ENCODE results near the gene C11orf91.
A peak's percentile ranks its signal among the peaks of the same experiment; 100 is the strongest.

Gene C11orf91

DNA sequence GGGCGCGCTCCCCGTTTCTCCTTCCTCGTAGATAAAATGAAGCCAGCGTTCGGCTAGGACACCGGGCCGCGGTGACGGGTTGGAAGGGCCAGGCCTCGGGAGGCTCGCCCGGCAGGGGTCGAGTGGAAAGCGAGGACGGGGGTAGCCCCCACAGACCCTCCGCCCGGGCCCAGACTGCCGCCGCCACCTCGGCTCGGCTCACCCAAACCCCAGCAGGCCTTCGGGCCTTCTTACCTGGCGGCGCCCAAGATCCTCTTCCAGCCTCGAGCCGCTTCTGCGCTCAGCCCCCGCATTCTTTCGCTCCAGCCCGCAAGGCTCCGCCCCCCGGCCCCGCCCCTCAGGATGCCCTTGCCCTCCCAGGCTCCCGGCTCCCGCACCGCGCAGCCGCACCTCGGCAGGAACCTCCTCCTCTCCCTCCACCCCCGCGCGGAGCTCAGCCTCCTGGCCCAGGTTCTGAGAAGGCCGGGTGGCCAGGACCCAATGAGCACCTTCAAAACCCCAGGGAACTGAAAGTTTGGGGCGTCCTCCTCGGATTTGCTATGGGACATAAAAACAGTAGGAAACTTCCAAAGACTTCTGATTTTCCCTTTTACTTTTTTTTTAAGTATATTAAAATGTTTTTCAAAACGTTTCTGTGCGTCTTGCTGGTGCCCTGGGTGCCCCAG, 35.7 kb upstream of the C11orf91 start, which contains the start of gene CD59:
Gene CD59 (minus strand): TSS at position 276 of the 665 bp plus-strand sequence. CDS start 13,978 bp downstream, outside the sequence.
- TF ChIP-seq CREB1 (IDR thresholded peaks at IDR 0.05; ENCODE audit: low read depth) (no peak), TEAD4 (IDR thresholded peaks at IDR 0.05) (peak; percentile 60; the same call in 1 of the 2 replicates), CEBPB (IDR thresholded peaks at IDR 0.05) (no peak), EGR1 (IDR thresholded peaks at IDR 0.05) (peak; percentile 91), FOXM1 (IDR thresholded peaks at IDR 0.05; ENCODE audit: borderline replicate concordance, low read depth) (no peak), TAF1 (IDR thresholded peaks at IDR 0.05; ENCODE audit: low read depth) (peak; percentile 69)
- TF ChIP-seq, protein P1, sequence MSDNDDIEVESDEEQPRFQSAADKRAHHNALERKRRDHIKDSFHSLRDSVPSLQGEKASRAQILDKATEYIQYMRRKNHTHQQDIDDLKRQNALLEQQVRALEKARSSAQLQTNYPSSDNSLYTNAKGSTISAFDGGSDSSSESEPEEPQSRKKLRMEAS (IDR thresholded peaks at IDR 0.05): peak; percentile 23; the same call in 1 of the 2 replicates

DNA sequence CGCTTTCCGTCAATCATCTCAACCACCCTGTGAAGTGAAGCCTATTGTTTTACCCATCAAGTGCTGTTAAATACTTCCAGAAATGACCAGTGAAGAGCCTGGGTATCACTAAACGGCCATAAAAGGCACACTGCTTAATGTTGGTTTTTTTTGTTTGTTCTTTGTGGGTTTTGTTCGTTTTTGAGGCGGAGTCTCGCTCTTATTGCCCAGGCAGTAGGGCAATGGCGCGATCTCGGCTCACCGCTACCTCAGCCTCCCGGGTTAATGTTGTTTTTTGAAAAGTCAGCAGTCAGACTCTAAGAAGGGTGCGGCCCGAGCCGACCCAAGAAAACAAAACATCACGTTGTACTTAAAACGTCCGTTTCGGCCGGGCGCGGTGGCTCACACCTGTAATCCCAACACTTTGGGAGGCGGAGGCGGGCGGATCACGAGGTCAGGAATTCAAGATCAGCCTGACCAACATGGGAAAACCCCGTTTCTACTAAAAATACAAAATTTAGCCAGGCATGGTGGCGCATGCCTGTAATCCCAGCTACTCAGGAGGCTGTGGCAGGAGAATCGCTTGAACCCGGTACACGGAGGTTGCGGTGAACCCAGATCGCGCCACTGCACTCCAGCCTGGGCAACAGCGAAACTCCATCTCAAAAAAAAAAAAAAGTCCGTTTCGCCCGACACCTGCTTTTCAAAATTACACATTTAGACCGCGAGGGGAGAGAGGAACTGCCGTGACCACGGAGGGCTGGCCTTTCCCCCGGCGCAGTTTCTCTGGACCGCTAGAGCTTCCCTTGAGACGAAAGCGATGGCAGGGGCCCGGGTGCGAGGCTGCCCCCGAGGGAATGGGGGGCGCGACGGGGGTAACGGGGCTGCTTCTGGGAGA, 34.9 kb upstream of the C11orf91 start:
- TF ChIP-seq EP300 (IDR thresholded peaks at IDR 0.05; ENCODE audit: borderline replicate concordance): no peak
- no peak for TF ChIP-seq FOXM1 (IDR thresholded peaks at IDR 0.05; ENCODE audit: borderline replicate concordance, low read depth)
- TF ChIP-seq, protein P1 (IDR thresholded peaks at IDR 0.05): peak; percentile 21; the same call in 1 of the 2 replicates

DNA sequence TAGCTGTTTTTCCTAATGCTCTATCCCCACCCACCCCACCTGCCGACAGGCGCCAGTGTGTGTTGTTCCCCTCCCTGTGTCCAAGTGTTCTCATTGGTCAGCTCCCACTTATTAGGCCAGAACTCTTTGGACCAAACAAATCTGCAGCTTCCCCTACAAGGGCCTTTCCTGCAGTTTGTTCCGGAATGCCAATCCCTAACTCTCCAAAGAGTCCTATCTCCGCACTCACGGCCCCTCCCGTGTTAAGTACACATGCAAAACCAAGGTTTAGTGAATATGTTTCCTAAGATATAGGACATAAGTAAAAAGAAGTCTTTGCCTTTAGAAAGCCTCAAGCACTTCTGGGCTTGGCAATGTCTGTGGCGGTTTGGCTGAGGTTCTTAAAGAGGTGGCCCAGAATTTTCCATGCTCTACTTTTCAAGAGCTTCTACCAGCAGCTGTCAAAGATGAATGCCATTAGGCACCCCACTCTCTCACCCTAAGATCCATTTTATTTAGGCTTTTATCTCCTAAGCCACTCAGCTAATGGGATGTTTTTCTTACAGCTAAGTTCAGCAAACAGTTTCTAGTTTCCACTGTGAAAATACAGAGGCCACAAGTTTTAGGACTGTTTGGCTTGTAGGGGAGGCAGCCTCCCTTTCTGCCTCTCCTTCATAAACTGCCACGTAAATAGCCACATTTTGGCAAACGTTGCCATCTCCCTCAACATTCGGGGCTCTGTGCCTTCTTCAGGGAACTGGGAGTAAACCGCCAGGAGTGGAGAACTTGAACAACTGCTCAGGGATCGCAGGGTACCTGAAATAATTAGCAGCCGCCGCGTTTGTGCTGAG, 34.0 kb upstream of the C11orf91 start:
- TF ChIP-seq CEBPB (IDR thresholded peaks at IDR 0.05) (no peak), TCF12 (IDR thresholded peaks at IDR 0.05; ENCODE audit: low read depth) (no peak), YY1 (IDR thresholded peaks at IDR 0.05; ENCODE audit: low read depth) (no peak), CREB1 (IDR thresholded peaks at IDR 0.05; ENCODE audit: low read depth) (no peak), TAF1 (IDR thresholded peaks at IDR 0.05; ENCODE audit: low read depth) (no peak), RAD21 (IDR thresholded peaks at IDR 0.05; ENCODE audit: low read depth) (no peak), EP300 (IDR thresholded peaks at IDR 0.05; ENCODE audit: borderline replicate concordance) (no peak), NFIC (IDR thresholded peaks at IDR 0.05) (no peak), ZBTB7A (IDR thresholded peaks at IDR 0.05; ENCODE audit: low read depth) (no peak), TEAD4 (IDR thresholded peaks at IDR 0.05) (no peak), EGR1 (IDR thresholded peaks at IDR 0.05) (no peak), FOXM1 (IDR thresholded peaks at IDR 0.05; ENCODE audit: borderline replicate concordance, low read depth) (no peak)
- TF ChIP-seq, protein P1 (IDR thresholded peaks at IDR 0.05): no peak
- TF ChIP-seq, protein P2, sequence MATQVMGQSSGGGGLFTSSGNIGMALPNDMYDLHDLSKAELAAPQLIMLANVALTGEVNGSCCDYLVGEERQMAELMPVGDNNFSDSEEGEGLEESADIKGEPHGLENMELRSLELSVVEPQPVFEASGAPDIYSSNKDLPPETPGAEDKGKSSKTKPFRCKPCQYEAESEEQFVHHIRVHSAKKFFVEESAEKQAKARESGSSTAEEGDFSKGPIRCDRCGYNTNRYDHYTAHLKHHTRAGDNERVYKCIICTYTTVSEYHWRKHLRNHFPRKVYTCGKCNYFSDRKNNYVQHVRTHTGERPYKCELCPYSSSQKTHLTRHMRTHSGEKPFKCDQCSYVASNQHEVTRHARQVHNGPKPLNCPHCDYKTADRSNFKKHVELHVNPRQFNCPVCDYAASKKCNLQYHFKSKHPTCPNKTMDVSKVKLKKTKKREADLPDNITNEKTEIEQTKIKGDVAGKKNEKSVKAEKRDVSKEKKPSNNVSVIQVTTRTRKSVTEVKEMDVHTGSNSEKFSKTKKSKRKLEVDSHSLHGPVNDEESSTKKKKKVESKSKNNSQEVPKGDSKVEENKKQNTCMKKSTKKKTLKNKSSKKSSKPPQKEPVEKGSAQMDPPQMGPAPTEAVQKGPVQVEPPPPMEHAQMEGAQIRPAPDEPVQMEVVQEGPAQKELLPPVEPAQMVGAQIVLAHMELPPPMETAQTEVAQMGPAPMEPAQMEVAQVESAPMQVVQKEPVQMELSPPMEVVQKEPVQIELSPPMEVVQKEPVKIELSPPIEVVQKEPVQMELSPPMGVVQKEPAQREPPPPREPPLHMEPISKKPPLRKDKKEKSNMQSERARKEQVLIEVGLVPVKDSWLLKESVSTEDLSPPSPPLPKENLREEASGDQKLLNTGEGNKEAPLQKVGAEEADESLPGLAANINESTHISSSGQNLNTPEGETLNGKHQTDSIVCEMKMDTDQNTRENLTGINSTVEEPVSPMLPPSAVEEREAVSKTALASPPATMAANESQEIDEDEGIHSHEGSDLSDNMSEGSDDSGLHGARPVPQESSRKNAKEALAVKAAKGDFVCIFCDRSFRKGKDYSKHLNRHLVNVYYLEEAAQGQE (IDR thresholded peaks at IDR 0.05; ENCODE audit: low read depth): no peak
- TF ChIP-seq, protein P3, sequence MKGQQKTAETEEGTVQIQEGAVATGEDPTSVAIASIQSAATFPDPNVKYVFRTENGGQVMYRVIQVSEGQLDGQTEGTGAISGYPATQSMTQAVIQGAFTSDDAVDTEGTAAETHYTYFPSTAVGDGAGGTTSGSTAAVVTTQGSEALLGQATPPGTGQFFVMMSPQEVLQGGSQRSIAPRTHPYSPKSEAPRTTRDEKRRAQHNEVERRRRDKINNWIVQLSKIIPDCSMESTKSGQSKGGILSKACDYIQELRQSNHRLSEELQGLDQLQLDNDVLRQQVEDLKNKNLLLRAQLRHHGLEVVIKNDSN (IDR thresholded peaks at IDR 0.05): no peak

DNA sequence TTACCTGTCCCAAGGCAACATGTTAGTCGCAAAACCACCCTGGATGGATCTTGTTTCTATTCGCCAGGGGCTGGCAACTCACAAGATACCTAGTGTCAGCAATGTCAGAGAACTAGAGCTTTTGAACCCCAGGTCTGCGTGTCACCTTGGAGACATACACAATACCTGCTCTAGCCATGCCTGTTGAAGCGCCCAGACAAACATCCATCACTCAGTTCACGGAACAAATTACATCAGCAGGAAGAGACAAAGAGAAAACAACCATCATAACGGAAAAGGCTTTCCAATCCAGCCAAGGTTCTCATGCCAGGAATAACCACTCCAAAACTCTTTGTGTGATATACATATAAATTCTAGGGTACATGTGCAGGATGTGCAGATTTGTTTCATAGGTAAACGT, 33.4 kb upstream of the C11orf91 start:
- TF ChIP-seq YY1 (IDR thresholded peaks at IDR 0.05; ENCODE audit: low read depth): no peak
- TF ChIP-seq EP300 (IDR thresholded peaks at IDR 0.05; ENCODE audit: borderline replicate concordance): no peak
- TF ChIP-seq, protein P2 (IDR thresholded peaks at IDR 0.05; ENCODE audit: low read depth): no peak
- TF ChIP-seq TCF12 (IDR thresholded peaks at IDR 0.05; ENCODE audit: low read depth): no peak
- no peak for TF ChIP-seq CEBPB (IDR thresholded peaks at IDR 0.05)
- no peak for TF ChIP-seq NFIC (IDR thresholded peaks at IDR 0.05)
- no peak for TF ChIP-seq ZBTB7A (IDR thresholded peaks at IDR 0.05; ENCODE audit: low read depth)
- TF ChIP-seq EGR1 (IDR thresholded peaks at IDR 0.05): no peak

All from Ishikawa (cell line).